Temporal lobe (tissue), 2 donors: ENCODE data around the gene TCEA2. TPM values are rescaled to one million over a fixed set of nuclear protein-coding genes. Genes with fewer than 3 reads are reported as not detected.

Source experiments
- small RNA-seq: library from RNA; depleted of rRNA; stranded (forward); fragments of <200 nt; gene quantifications from one replicate; pipeline ENCODE3, GENCODE V24; 2014; ENCODE audit warnings: low replicate concordance
- total RNA-seq: library from RNA; depleted of rRNA; stranded (reverse); fragments of >200 nt; gene quantifications from one replicate; pipeline ENCODE4 v1.2.3, GENCODE V29; 2014

Gene TCEA2
- total RNA-seq, 1 donor from 2014 or later, result 30.0 TPM

Small RNA genes lying within 50 kb of the gene (small RNA-seq; reads per million reads assigned to genes)
- gene AL355803.1, result not detected
- gene MIR6813, result not detected

Other genes with a start within 250 kb of the TCEA2 start
- gene ZBTB46, start 231.9 kb upstream of the TCEA2 start, total RNA-seq, result 18.7 TPM
- not detected for gene ABHD16B, start 201.7 kb upstream of the TCEA2 start, total RNA-seq
- 22.6 TPM for gene TPD52L2, start 197.9 kb upstream of the TCEA2 start, total RNA-seq
- 75.7 TPM for gene DNAJC5, start 168.1 kb upstream of the TCEA2 start, total RNA-seq
- gene UCKL1, start 106.8 kb upstream of the TCEA2 start, total RNA-seq, result 17.5 TPM
- 15.0 TPM for gene ZNF512B, start 93.3 kb upstream of the TCEA2 start, total RNA-seq
- 7.6 TPM for gene SAMD10, start 83.6 kb upstream of the TCEA2 start, total RNA-seq
- gene PRPF6, start 82.1 kb upstream of the TCEA2 start, total RNA-seq, result 67.9 TPM
- 1.2 TPM for gene C20orf204, start 27.0 kb upstream of the TCEA2 start, total RNA-seq
- 1.2 TPM for gene SOX18, start 13.6 kb upstream of the TCEA2 start, total RNA-seq
- gene RGS19, start 16.3 kb downstream of the TCEA2 start, total RNA-seq, result 4.9 TPM
- gene OPRL1, start 16.9 kb downstream of the TCEA2 start, total RNA-seq, result 8.4 TPM
- 0.74 TPM for gene LKAAEAR1, start 21.2 kb downstream of the TCEA2 start, total RNA-seq
- gene NPBWR2, start 44.4 kb downstream of the TCEA2 start, total RNA-seq, result not detected
- 8.1 TPM for gene MYT1, start 101.3 kb downstream of the TCEA2 start, total RNA-seq
- 110 TPM for gene PCMTD2, start 192.6 kb downstream of the TCEA2 start, total RNA-seq